Lung (tissue), 12 donors: ENCODE measurements around the gene TPH1. TPM values are rescaled to one million over a fixed set of nuclear protein-coding genes. Genes with fewer than 3 reads are reported as not detected.

Experiments used
- ATAC-seq: fragments of 200-7000 bp; cut with Tn5 transposase; one replicate; pipeline ENCODE4 v1.9.1; 2020; ENCODE audit warnings: moderate number of reproducible peaks; ENCODE audit not compliant: insufficient read depth, low FRiP score
- DNase-seq, 3 donors: peaks; one replicate each; pipeline ENCODE4 v3.0.0-alpha.2; 2013 to 2017
- H3K27ac ChIP-seq, 2 donors: one replicate each; pipeline ENCODE4 v1.5.1; 2013; ENCODE audit warnings: mild to moderate bottlenecking in 2 of 2, moderate library complexity in 2 of 2, control low read depth in 1 of 2, inconsistent platforms in 1 of 2, low read depth in 1 of 2, low read length in 1 of 2
- H3K27me3 ChIP-seq, 3 donors: one replicate each; pipeline ENCODE4 v1.5.1; 2013; ENCODE audit warnings: low read length in 2 of 3; ENCODE audit not compliant: control insufficient read depth in 3 of 3, insufficient read depth in 3 of 3
- H3K36me3 ChIP-seq, 4 donors: one replicate each; pipeline ENCODE4 v1.5.1; 2013; ENCODE audit warnings: low read length in 4 of 4, mild to moderate bottlenecking in 1 of 4, moderate library complexity in 1 of 4; ENCODE audit not compliant: control insufficient read depth in 4 of 4, insufficient read depth in 4 of 4
- H3K4me1 ChIP-seq, 5 donors: one replicate each; pipeline ENCODE4 v1.5.1; 2013; ENCODE audit warnings: low read length in 5 of 5, mild to moderate bottlenecking in 2 of 5, moderate library complexity in 1 of 5; ENCODE audit not compliant: control insufficient read depth in 5 of 5, insufficient read depth in 5 of 5
- H3K4me3 ChIP-seq: one replicate; pipeline ENCODE4 v1.5.1; 2013; ENCODE audit warnings: mild to moderate bottlenecking, control low read depth, moderate library complexity
- H3K9ac ChIP-seq, 2 donors: one replicate each; pipeline ENCODE4 v1.5.1; 2013; ENCODE audit warnings: low read length in 2 of 2, control low read depth in 1 of 2; ENCODE audit not compliant: insufficient read depth in 1 of 2
- H3K9me3 ChIP-seq, 4 donors: one replicate each; pipeline ENCODE4 v1.5.1; 2013; ENCODE audit warnings: low read length in 3 of 4, mild to moderate bottlenecking in 1 of 4, moderate library complexity in 1 of 4; ENCODE audit not compliant: control insufficient read depth in 4 of 4, insufficient read depth in 3 of 4
- WGBS, 2 donors: extraction: QIAGEN DNeasy Blood & Tissue Kit; methylation state at CpG; one replicate each; pipeline ENCODE4 v1.1.7; 2013; 5-methylcytosine and 5-hydroxymethylcytosine counted together
- polyA plus RNA-seq, 2 donors: library from polyadenylated mRNA; stranded (reverse); fragments of 200-250 nt; gene quantifications; one replicate each; pipeline ENCODE4 v1.2.1, GENCODE V29; 2013
- total RNA-seq, 2 donors: library from RNA; depleted of rRNA in 1 of 2; stranded (reverse); fragments of >200 nt in 1 of 2; gene quantifications; one replicate each; pipeline ENCODE4 v1.2.1, GENCODE V29; 2014 to 2021
- TF ChIP-seq, protein P1 (sequence below): IDR thresholded peaks from 2 replicates; pipeline ENCODE4 v1.5.1; 2012; ENCODE audit warnings: mild to moderate bottlenecking; ENCODE audit errors: control extremely low read depth, extremely low read depth
- donor health status: control.
- donor health status: control.
- donor health status: Bipolar disorder and iron deficiency.
- donor health status: healthy.
- donor health status: DM: yes; HTN: yes; CAD: no.

TPH1 gene
- total and polyA plus RNA-seq, 4 donors: 0.13 to 2.8 (median 0.55) TPM

DNA sequence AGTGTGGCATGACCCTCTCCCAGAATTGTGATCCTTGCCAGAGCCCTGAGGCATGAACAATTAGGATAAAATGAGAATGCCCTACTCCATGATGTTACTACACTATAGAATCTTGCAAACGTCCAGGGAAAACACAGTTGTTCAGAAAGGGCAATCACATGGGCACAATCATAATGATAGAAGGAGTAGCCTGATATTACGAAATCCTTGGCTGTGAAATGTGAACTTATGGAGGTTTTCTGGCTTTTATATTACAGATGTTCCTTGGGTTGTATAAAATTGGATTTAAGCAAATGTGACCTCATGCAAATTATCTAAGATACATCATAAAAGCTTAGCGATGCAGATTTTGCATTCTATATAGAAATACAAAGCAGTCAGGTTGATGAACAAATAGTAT, 29.4 kb upstream of the TPH1 start:
- DNase-seq (no peak), ATAC-seq (no peak)
- no peak overlapping the region for H3K9ac ChIP-seq
- peaks cover 0 to 5% (median 0%) of the 10 kb centered on the region in 5 donors for H3K4me1 ChIP-seq
- H3K36me3 ChIP-seq: peaks cover 3 to 7% (median 5%) of the 10 kb centered on the region in 4 donors
- no peak overlapping the region for H3K4me3 ChIP-seq
- H3K27ac ChIP-seq: no peak overlapping the region
- 83 to 86% methylated on average over 3 of the region's 3 CpGs for WGBS, 2 donors
- TF ChIP-seq, protein P1, sequence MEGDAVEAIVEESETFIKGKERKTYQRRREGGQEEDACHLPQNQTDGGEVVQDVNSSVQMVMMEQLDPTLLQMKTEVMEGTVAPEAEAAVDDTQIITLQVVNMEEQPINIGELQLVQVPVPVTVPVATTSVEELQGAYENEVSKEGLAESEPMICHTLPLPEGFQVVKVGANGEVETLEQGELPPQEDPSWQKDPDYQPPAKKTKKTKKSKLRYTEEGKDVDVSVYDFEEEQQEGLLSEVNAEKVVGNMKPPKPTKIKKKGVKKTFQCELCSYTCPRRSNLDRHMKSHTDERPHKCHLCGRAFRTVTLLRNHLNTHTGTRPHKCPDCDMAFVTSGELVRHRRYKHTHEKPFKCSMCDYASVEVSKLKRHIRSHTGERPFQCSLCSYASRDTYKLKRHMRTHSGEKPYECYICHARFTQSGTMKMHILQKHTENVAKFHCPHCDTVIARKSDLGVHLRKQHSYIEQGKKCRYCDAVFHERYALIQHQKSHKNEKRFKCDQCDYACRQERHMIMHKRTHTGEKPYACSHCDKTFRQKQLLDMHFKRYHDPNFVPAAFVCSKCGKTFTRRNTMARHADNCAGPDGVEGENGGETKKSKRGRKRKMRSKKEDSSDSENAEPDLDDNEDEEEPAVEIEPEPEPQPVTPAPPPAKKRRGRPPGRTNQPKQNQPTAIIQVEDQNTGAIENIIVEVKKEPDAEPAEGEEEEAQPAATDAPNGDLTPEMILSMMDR: no peak
- H3K9me3 ChIP-seq: no peaks in the 10 kb centered on the region
- H3K27me3 ChIP-seq: no peaks in the 10 kb centered on the region

DNA sequence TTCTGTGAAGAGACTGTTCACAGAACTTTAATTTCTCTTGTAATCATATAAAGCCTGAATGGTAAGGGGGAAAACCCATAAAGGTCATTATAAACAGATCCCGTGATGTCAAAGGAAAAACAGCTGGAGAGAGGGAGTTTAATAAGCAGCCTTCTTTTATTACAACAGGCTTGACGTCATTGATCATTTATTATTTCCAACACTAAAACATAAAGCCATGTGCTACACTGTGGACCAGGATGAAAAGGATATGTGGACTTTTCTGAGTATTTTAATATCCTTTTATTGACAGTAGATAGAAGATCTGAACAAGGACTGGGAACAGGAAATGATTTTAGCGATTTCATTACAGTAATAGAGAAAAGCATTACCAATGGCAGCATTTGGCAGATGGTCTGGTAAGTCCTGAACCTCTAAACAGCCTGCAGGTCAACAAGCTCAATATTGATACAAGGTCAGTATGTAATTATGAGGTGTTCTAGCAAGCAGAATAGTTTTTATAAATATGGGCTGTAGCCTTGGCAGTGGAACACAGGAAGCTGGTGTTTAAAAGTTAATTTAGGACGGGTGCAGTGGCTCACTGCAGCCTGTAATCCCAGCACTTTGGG, 25.1 kb upstream of the TPH1 start:
- H3K9ac ChIP-seq: no peak overlapping the region
- TF ChIP-seq, protein P1: no peak
- H3K36me3 ChIP-seq: no peaks in the 10 kb centered on the region
- H3K27me3 ChIP-seq: no peaks in the 10 kb centered on the region
- DNase-seq (peak in 2 of 3 donors; percentile 68 to 82), ATAC-seq (no peak)
- H3K9me3 ChIP-seq: no peaks in the 10 kb centered on the region
- H3K27ac ChIP-seq: no peak overlapping the region
- 75 to 79% methylated on average over 4 of the region's 4 CpGs for WGBS, 2 donors
- peaks cover 0 to 5% (median 0%) of the 10 kb centered on the region in 5 donors for H3K4me1 ChIP-seq
- H3K4me3 ChIP-seq: no peak overlapping the region

DNA sequence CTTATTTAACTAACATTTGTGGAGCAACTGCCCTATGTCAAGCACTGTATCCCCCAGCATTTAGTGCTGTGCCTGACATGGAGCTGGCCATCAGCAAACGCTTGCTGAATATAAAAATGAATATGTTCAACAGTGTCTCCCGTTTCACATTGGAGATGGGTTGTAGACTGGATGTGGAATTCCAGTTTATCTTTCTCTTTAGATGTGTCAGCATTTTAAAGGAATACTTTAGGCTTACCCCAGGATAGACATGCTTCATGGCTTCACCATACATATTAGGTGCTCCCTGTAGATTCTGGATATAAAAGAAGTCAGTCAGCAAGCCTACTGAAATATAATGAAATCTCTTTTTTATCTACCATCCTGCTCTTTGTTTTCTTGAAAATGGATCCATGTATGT, 21.3 kb upstream of the TPH1 start:
- DNase-seq: no peak
- Histone ChIP-seq H3K27ac (no peak overlapping the region), H3K4me3 (no peak overlapping the region), H3K36me3 (no peaks in the 10 kb centered on the region), H3K4me1 (peaks cover 0 to 5% (median 0%) of the 10 kb centered on the region in 5 donors), H3K27me3 (no peaks in the 10 kb centered on the region), H3K9ac (no peak overlapping the region), H3K9me3 (no peaks in the 10 kb centered on the region)
- TF ChIP-seq, protein P1: no peak
- no peak for ATAC-seq
- 94 to 99% methylated on average over 2 of the region's 2 CpGs for WGBS, 2 donors

DNA sequence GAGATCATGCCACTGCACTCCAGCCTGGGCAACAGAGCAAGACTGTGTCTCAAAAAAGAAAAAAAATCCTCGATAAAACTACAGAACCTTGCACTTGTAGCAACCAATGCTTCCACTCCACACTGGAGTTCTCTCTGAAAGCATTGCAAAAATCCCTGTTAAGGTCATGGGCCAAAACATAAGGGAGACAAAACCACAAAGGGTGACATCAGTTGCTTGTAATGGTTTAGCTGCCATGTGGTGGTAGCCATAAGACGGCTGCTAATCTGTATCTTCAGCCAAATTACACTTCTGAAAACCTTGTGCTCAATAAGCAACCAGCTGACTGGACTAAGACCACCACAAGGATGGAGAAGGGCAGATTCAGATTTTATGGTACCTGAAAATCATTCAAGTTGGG, 20.6 kb upstream of the TPH1 start:
- H3K36me3 ChIP-seq: no peaks in the 10 kb centered on the region
- H3K9me3 ChIP-seq: no peaks in the 10 kb centered on the region
- TF ChIP-seq, protein P1: no peak
- ATAC-seq (no peak), DNase-seq (no peak)
- 93 to 97% methylated on average over 2 of the region's 2 CpGs for WGBS, 2 donors
- no peak overlapping the region for H3K9ac ChIP-seq
- no peak overlapping the region for H3K4me3 ChIP-seq
- H3K4me1 ChIP-seq: peaks cover 0 to 5% (median 0%) of the 10 kb centered on the region in 5 donors
- no peak overlapping the region for H3K27ac ChIP-seq
- H3K27me3 ChIP-seq: no peaks in the 10 kb centered on the region
